ENCODE measurements around the gene TMEM125.

DNA sequence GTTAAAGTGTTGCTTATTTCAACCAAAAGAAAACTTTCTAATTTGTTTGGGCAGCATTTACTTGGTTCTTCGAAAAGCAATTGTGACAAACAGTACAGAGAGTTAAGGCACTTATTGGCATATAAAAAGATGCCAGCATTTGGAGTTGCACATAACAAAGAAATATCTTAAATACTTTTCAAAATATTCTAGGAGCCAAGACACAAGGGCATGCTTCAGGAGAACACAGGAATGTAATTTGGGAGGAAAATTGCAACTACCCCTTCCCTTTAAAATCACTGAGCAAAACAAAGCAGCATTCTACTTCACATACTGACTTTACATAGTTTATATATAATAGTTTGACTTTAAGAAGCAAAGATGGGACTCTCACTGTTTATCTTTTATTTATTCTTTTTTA is 26.4 kb downstream of the TMEM125 start:
- TF ChIP-seq, protein P1, sequence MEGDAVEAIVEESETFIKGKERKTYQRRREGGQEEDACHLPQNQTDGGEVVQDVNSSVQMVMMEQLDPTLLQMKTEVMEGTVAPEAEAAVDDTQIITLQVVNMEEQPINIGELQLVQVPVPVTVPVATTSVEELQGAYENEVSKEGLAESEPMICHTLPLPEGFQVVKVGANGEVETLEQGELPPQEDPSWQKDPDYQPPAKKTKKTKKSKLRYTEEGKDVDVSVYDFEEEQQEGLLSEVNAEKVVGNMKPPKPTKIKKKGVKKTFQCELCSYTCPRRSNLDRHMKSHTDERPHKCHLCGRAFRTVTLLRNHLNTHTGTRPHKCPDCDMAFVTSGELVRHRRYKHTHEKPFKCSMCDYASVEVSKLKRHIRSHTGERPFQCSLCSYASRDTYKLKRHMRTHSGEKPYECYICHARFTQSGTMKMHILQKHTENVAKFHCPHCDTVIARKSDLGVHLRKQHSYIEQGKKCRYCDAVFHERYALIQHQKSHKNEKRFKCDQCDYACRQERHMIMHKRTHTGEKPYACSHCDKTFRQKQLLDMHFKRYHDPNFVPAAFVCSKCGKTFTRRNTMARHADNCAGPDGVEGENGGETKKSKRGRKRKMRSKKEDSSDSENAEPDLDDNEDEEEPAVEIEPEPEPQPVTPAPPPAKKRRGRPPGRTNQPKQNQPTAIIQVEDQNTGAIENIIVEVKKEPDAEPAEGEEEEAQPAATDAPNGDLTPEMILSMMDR (IDR thresholded peaks at IDR 0.05) = no peak
- no peak for TF ChIP-seq POLR2A (IDR thresholded peaks at IDR 0.05)
- TF ChIP-seq EP300 (IDR thresholded peaks at IDR 0.05) = no peak

All from tibial nerve (tissue), 4 donors.